ENCODE measurements around the gene RMRP.
A peak's percentile ranks its signal among the peaks of the same experiment; 100 is the strongest.
"Not testable (repeated sequence)": the region's sequence is repeated elsewhere in the genome, so short reads cannot be mapped to it uniquely, and the experiment has no call there.

Gene RMRP

DNA sequence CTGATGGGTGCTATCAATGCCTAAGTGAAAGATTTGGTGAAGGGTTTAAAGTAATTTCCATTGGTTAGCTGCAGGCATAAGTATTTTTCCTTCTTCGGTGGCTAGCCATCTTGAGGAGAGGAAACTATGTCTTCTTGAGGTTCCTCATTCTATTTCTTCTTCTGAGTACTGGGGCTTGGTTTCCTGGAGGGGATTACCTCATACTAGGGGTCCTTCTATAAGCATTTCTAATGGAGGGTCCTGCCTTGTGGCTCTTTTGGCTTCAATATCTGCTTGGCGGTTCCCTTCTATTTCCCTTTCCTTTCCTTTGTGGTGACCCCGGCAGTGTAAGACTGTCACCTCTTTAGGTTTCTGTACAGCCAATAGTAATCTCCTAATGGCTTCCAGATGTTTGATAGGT is 16.3 kb downstream of the RMRP start:
- not testable (repeated sequence) for DNase-seq (ENCODE audit: low read depth in 2 of 2)

DNA sequence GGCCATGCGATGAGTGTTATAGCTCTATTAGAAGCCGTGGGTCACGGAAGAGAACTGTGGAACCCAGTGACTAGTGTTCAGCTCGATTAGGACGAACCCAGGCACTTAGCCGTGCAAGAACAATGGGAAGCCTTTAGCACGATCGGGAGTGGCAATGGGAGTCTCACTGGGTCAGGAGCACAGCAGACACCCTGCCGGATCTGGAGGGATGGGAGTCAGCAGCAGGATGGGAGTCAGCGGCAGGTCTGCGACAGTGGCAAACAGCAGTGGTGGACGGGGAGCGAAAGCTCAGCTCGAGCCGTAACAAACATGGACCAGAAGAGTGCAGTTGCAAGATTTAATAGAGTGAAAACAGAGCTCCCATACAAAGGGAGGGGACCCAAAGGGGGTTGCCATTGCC is 17.4 kb downstream of the RMRP start:
- not testable (repeated sequence) for DNase-seq (ENCODE audit: low read depth in 2 of 2)

DNA sequence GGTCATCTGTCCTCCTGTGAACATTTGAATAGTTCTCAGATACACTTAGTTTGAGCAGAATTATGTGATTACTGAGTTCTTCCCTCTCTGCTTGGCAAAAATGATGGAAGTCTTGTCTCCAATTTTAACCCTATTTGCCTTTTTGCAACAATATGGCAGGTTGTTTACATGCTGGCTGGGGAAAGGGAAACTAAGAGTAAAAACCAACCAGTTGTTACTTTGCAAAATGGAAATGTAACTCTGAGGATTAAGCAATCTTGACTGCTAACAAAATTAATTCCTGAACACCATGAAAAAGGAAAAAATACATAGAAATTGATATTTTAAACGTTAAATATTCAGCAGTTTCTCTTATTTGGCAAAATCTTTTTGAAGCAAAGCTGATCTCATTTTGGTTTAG is 18.2 kb downstream of the RMRP start:
- no peak for DNase-seq (ENCODE audit: low read depth in 2 of 2)

DNA sequence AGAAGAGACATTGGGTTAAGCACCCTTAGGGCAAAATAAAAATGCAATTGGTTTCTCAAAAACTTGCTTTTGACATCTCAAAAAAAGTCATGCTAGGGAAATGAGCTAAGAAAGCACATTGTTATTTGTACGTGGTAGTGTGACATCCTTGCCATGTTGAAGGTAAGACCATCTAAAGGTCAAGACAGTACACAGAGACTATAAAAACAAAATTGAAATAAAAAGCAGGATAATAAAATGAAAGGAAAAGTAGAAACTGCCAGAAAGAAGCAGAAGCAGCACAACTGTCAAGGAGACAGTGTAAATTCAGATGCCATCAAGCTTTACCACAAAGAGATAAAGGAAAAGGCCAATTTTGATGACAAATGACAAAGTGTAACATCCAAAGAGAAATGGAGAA is 18.6 kb downstream of the RMRP start:
- not testable (repeated sequence) for DNase-seq (ENCODE audit: low read depth in 2 of 2)

DNA sequence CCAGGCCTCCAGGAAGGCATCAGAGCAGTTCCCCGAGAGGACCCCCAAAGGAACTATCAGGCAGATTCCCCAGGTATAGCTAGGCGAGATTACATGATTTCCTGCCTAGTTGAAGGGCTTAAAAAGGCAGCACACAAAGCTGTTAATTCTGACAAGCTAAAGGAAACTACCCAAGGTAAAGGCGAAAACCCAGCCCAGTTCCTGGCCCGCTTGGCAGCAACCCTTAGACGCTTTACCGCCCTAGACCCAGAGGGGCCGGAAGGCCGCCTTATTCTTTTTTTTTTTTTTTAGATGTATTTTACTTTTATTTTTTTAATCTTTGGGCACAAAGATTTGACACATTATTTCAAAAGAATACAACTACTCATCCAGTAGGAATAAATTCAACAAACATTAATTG is 19.1 kb downstream of the RMRP start:
- not testable (repeated sequence) for DNase-seq (ENCODE audit: low read depth in 2 of 2)

DNA sequence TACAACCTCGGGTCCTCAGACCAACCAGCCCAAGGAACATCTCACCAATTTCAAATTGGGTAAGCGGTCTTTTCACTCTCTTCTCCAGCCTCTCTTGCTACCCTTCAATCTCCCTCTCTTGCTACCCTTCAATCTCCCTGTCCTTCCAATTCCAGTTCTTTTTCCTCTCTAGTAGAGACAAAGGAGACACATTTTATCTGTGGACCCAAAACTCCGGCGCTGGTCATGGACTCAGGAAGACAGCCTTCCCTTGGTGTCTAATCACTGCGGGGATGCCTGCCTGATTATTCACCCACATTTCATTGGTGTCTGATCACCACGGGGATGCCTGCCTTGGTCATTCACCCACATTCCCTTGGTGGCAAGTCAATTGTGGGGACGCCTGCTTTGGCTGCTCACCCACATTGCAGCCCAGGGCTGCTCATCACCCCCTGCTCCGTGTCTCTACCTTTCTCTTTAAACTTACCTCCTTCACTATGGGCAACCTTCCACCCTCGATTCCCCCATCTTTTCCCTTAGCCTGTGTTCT is 20.3 kb downstream of the RMRP start:
- not testable (repeated sequence) for DNase-seq (ENCODE audit: low read depth in 2 of 2)

DNA sequence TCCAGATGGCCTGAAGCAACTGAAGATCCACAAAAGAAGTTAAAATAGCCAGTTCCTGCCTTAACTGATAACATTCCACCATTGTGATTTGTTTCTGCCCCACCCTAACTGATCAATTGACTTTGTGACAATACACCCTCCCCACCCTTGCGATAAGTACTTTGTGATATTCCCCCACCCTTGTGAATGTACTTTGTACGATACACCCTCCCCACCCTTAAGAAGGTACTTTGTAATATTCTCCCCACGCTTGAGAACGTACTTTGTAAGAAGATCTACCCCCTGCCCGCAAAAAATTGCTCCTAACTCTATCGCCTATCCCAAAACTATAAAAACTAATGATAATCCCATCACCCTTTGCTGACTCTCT is 21.0 kb downstream of the RMRP start:
- DNase-seq (ENCODE audit: low read depth in 2 of 2): not testable (repeated sequence)

DNA sequence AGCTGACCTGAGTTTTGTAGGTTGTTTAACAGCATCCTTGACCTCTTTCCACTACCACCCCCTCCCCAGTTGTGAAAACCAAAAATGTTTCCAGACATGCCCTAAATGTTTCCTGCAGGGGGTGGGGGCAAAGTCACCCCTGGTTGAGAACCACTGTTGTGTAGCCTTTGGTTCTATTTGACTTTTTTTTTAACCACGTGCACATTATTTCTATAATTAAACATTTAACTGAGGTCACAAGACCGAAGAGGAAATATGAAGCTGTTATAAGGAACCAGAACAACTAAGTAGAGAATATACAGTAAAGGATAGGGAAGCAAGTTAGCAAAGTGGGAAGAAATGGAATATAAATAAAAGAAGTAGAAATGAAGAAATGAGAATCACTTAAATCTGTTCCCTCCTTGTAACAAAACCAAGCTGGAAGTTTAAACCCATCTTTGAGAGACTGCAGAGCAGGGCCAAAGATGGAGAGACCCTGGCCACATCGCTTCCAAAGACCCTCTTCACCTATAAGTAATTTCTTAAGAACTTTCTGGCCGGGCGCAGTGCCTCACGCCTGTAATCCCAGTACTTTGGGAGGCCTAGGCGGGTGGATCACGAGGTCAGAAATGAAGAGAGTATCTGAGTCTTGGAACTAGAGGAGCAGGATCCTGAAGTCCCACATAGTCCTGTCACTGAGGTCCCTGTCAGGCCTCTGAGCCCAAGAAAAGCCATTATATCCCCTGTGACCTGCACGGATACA is 21.5 kb downstream of the RMRP start:
- DNase-seq (ENCODE audit: low read depth in 2 of 2): no peak

DNA sequence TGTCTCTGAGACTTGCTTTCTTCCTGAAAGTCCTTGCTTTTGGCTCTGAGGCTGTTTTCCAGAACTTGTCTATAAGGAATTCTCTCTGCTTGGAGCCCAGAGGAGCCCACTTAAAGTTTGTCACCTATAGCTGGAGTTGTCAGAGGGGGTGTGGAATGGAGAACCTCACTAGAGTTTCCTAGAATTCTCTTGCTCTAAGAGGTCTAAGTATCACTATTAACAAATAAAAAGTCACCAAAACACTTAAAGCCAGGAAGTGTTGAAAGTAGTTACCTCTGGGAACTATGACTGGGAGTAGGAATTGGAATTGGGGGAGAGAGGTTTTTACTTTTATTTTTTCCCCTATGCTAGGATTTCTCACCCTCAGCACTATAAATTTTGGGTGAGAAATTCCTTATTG is 22.1 kb downstream of the RMRP start:
- DNase-seq (ENCODE audit: low read depth in 2 of 2): no peak

DNA sequence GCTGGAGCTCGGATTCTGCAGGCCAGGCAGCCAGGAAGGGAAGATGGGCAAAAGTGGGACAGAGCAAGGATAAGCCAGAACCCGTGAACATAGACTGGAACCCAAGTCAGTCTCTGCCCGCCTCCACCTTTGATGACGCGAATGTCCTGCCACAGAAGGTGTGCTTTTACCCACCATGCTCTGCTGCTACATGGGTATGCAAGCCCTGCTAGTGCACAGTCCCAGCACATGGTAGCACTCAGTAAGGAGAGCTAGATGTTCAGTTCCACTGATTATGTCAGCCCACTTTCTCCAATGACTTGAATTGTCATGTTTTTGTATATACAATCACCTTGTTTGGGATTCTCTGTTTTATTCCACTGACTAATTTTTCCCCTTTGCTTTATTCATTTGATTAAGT is 28.2 kb downstream of the RMRP start:
- no peak for DNase-seq (ENCODE audit: low read depth in 2 of 2)

DNA sequence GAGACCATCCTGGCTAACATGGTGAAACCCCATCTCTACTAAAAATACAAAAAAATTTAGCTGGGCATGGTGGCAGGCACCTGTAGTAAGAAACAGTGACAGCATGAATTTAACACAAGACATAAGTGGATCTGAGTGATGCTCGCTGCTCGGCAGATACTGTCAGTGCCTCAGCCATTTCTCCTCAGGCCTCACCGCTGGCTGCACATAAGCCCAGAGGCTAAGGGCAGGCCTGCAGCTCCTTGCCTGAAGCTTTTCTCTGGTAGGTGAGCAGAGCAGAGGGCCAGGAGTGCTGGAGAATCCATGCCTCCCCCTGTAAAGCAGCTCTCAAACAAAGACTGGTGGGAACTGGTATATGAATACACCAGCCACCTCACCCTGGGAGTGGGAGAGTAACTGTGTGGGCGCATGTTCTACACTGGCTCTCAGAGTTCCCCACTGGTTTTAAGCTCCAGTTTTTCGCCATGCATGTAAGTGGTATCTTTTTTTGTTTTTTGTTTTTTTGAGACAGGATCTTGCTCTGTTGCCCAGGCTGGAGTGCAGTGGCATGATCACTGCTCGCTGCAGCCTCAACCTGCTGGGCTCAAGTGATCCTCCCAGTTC is 29.3 kb downstream of the RMRP start:
- DNase-seq (ENCODE audit: low read depth in 2 of 2): no peak

DNA sequence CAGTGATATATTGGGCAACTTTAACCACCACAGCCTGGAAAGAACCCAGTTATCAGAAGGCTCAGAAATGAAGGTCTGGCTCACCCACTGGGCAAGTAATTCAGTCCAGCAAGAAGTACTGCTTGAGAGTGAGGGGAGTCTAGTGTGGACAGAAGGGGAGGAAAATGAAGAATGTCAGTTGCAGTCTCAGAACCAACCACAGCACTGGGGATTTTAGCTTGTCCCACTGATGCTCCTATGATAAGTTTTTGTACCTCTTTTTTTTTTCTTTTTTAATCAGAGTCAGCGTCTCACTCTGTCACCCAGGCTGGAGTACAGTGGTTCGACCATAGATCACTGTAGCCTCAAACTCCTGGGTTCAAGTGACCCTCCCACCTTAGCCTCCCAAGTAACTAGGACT is 30.2 kb downstream of the RMRP start:
- DNase-seq (ENCODE audit: low read depth in 2 of 2): no peak

DNA sequence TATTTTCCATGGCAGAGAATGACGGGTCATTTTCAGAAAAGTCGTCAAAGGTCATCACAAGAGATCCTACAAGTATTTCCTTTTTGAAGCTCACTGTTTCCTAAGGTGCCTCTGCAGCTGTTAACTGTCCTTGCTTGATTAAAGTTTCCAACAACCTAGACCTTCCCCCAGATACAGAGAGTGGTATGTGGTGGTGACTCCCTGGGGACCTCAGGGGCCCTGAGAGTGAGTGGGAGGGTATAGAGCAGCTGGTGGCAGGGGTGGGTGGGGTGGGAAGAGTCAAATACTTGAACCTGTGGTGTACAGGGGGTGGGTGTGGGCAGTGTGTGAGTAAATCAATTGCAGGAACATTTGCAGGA is 38.0 kb downstream of the RMRP start:
- DNase-seq (ENCODE audit: low read depth in 2 of 2): no peak

DNA sequence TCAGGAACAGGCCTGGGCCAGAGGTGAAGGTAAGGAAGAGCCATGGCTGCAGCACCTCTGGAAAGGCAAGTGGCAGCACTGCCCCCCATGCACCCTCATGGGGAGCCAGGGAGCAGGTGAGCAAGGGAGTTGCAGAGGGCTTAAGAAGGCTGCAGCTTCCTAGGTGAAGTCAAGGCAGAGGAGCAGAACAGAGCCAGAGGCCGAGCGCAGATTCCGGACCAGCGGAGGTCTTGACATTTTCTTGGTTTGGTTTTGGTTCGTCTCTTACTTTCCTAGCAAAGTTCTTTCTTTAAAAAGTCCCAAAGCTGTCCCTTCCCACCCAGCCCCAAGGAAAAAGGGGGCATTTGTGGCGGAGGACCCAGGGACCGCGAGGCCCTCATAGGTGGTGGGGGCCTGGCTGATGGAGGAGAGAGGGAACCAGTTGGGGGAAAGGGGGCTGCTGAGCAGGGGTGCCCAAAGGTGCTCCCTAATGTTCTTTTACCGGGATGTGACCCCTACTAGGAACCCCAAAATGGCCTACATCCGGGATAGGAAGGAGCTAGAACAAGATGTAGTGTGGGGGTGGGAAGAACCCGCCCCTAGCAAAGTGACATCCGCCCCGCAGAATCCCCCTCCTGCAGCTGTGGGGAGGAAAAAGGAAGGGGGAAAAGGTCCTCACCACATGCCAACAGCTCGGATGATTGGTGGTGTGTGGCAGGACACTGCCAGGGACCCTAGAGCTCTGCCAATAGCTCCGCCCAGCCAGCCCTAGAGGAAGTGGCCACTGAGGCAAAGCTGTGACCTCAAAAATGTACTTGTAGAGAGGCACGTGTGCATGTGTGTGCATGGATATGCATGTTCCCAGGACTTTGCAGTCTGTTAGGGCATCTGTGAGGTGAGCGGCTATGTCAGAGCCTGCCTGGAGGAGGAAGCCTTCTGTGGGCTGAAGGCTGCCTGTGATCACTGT is 38.7 kb downstream of the RMRP start:
- DNase-seq (ENCODE audit: low read depth in 2 of 2): no peak

DNA sequence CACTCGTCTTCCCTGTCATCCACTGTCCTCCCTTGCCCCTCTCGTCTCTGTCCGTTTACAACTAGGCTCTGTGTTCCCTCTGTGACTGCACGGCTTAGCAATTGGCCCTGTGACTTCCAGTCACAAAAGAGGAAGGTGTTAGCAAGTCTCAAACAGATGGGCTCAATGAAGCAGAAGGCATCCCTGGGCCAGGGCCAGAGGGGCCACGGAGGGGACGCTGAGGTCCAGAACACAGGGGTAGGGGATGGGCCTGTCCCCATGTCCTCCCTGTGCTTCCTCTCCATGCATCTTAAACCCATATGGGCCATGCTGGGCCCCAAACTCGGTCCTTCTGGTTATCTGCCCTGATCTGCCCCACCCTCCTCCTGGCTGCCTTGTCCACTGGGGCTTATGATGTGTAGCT is 39.5 kb downstream of the RMRP start, which contains the start of gene CD72:
TSS of gene CD72 (minus strand) at position 89 of the 403 bp plus-strand sequence. CDS start 110 bp downstream, outside the sequence.
- no peak for DNase-seq (ENCODE audit: low read depth in 2 of 2)

DNA sequence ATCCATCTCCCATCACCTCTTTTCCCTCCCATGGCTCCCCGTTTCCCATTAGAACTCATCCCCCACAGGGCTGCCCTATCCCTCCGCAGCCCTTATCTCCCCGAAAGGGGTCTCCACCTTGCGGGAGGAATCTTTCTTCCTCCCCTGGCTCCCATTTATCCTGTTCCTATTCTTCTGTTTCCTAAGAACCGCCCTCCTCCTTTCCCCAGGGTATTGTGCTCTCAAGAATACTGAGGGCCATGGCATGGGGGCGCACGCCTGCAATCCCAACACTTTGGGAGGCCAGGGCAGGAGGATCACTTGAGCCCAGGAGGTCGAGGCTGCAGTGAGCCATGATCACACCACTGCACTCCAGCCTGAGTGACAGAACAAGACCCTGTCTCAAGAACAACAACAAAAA is 40.3 kb downstream of the RMRP start:
- no peak for DNase-seq (ENCODE audit: low read depth in 2 of 2)

DNA sequence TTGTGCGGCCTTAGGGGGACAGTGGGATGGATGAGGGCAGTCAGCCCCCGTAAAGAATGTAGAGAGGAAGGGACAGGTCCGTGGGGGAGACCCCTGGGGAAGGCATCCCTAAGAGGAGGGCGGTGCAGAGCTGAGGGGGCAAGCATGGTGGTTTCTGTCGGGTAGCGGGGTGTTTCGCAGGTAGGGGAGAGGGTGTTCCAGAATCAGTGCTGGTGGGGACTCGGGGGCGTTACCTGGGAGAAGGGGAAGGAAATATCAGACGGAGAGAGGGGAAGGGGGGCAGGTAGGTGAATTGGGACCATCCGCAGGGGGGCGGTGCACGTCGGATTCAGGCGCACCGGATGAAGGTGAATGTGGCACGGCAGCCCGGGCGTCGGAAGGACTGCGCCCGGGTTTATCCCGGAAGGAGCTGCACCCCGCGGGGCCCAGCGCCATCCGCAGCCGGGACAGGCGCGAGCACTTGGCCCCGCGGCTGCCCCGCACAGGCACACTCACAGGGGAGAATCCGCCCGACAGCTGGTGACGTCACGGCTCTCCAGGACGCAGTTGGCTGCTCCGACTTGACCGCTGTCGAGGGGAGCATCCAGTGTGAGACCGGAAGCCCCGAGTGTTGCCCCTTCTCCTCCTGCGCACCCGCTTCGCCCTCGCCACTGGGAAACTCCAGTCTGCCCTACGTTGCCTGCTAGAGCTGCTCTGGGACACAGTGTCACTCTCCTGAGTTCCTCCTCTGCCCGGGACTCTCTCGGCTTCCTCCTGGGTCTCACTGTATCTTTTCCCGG is 40.9 kb downstream of the RMRP start:
- DNase-seq (ENCODE audit: low read depth in 2 of 2): no peak

DNA sequence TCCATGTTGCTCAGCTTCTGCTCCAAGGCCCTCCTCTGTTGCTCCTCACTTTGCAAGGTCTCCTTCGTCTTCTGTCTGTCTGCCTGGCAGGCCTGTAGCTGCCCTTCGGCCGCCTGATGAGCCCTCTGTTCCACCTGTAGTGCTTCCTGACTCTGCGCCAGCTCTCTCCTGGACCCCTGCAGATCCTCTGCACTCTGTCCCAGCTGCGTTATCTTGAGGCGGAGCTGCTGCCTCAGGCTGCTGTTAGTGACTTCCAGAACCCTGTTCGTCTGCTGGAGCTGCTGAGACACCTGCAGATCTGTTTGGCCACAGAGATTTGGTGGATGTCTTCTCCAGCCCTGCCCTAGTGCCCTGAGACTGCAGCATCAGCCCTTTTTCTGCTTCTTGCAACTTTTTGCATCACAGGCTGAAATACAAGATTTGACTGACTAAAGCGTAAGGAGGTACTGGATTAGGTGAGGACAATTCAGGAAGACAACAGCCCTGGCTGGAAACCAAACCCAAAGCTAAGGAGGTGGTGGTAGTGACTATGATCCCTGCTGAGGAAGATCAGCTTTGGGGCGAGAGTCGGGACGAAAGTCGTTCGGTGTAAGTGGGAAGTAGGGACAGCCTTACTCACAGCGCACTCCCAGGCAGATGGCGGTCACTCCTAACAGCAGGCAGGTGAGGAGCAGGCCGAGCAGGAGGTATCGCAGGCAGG is 41.7 kb downstream of the RMRP start:
- no peak for DNase-seq (ENCODE audit: low read depth in 2 of 2)

DNA sequence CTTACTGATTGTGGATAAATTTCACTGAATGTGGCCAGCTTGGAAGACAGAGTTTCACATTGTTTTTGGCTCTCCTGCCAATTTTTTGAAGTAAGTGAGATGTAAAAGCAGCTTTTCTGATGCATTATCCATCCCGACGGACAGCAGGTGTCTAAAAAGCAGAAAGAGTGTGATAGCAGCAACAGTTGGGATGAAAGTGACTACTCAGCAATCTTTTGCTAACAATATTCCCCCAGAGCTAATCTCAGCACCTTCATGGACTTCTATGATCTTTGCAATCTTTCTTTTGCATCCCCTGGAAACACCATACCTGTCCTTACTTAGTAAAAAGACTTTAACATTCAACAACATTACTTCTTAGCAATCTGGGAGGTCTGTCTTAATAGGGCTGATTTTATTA is 45.0 kb downstream of the RMRP start:
- DNase-seq (ENCODE audit: low read depth in 2 of 2): no peak

DNA sequence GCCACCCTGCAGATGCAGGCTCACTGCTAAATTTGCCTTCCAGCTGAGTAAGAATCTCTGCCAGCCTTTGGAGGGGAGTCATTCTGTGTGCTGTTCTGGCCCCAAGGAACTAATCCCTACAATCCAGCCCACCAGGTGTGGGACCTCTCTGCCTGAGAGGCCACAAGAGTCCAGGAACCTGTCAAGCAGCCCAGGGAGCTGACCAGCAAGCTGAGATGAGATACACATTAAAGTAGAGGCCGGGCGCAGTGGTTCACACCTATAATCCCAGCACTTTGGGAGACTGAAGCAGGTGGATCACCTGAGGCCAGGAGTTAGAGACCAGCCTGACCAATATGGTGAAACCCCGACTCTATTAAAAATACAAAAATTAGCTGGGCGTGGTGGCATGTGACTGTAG is 45.8 kb downstream of the RMRP start:
- DNase-seq (ENCODE audit: low read depth in 2 of 2): not testable (repeated sequence)

DNA sequence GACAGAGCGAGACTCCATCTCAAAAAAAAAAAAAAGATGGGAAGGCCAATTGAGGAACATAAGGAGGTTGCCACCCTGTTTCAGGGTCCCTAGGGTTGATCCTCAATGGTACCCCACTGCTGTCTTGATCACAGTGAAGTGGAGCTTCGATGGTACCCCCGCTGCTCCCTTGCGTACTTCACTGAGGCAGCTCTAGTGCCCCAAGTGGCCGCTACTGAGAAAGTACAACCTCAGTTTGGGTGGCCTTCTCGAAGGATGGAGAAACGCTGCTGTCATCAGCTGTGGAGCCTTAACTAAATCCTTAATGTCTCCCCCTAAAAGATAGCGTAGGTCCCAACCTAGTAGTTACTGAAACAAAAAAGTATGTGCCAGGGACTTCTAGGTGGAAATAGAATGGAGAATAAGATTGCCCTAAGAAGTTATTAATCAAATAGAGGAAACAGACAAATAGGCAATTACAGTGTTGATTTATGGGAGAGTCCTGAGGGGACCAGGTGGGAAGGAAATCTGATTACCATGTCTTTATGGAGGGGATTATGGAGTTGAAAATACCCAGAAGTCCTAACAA is 46.5 kb downstream of the RMRP start:
- DNase-seq (ENCODE audit: low read depth in 2 of 2): peak in 1 of 2 experiments; percentile 6

Measured in fibroblast of skin of left biceps (primary cell).